ENCODE results near the gene NAV2. TPM values are rescaled to one million over a fixed set of nuclear protein-coding genes. Genes with fewer than 3 reads are reported as not detected.

Gene NAV2
- polyA plus RNA-seq (2013, experiment 1 of 2), result 29.0 TPM
- polyA plus RNA-seq (2013, experiment 2 of 2), result 24.4 TPM

- Histone ChIP-seq H3K9me3 (ENCODE audit: insufficient read depth, low read depth, low read length) (no peaks in the 10 kb centered on the region), H3K27me3 (ENCODE audit: insufficient read depth, low read length) (peaks cover 58% of the 10 kb centered on the region), H3K36me3 (ENCODE audit: insufficient read depth, low read length) (no peaks in the 10 kb centered on the region), H3K27ac (ENCODE audit: low read depth, low read length) (peak within 1 kb of the TSS; percentile 95), H3K9ac (ENCODE audit: low read depth, low read length) (peak within 1 kb of the TSS; percentile 89), H3K4me1 (ENCODE audit: insufficient read depth, low read length) (peaks cover 17% of the 10 kb centered on the region), H3K4me3 (ENCODE audit: low read length) (peak within 1 kb of the TSS; percentile 68)
- under 1% methylated on average over 91 of the region's 91 CpGs for WGBS
These were observed at the start of gene NAV2 for GRCh38 chr11:19712281-19713195. TSS of gene NAV2 (plus strand) at chr11:19712837. CDS start at chr11:19713696, 859 bp downstream.

- H3K9me3 ChIP-seq (ENCODE audit: insufficient read depth, low read depth, low read length), result 0 out of 2 replicates have a peak, but pooled peaks cover 2% of the 10 kb centered on the region
- H3K27ac ChIP-seq (ENCODE audit: low read depth, low read length), result no peak overlapping the region
- no peak overlapping the region for H3K9ac ChIP-seq (ENCODE audit: low read depth, low read length)
- no peak overlapping the region for H3K4me3 ChIP-seq (ENCODE audit: low read length)
- WGBS, result 88% methylated on average over 1 of the region's 1 CpG
- H3K27me3 ChIP-seq (ENCODE audit: insufficient read depth, low read length), result no peaks in the 10 kb centered on the region
- H3K36me3 ChIP-seq (ENCODE audit: insufficient read depth, low read length), result no peaks in the 10 kb centered on the region
- no peaks in the 10 kb centered on the region for H3K4me1 ChIP-seq (ENCODE audit: insufficient read depth, low read length)
These were observed 49.4 kb upstream of the NAV2 start for GRCh38 chr11:19663206-19663605.

- Histone ChIP-seq H3K9ac (ENCODE audit: low read depth, low read length) (no peak overlapping the region), H3K4me3 (ENCODE audit: low read length) (no peak overlapping the region), H3K36me3 (ENCODE audit: insufficient read depth, low read length) (no peaks in the 10 kb centered on the region), H3K4me1 (ENCODE audit: insufficient read depth, low read length) (peaks cover 3% of the 10 kb centered on the region; the same call in 1 of the 2 replicates), H3K9me3 (ENCODE audit: insufficient read depth, low read depth, low read length) (0 out of 2 replicates have a peak, but pooled peaks cover 2% of the 10 kb centered on the region), H3K27ac (ENCODE audit: low read depth, low read length) (no peak overlapping the region), H3K27me3 (ENCODE audit: insufficient read depth, low read length) (no peaks in the 10 kb centered on the region)
- 84% methylated on average over 4 of the region's 4 CpGs for WGBS
These were observed 47.6 kb upstream of the NAV2 start for GRCh38 chr11:19664886-19665548.

GRCh38 chr11:19666951-19667350, 45.7 kb upstream of the NAV2 start:
- Histone ChIP-seq H3K27me3 (ENCODE audit: insufficient read depth, low read length) (no peaks in the 10 kb centered on the region), H3K9ac (ENCODE audit: low read depth, low read length) (no peak overlapping the region), H3K36me3 (ENCODE audit: insufficient read depth, low read length) (no peaks in the 10 kb centered on the region), H3K27ac (ENCODE audit: low read depth, low read length) (no peak overlapping the region), H3K9me3 (ENCODE audit: insufficient read depth, low read depth, low read length) (no peaks in the 10 kb centered on the region), H3K4me3 (ENCODE audit: low read length) (no peak overlapping the region), H3K4me1 (ENCODE audit: insufficient read depth, low read length) (peaks cover 9% of the 10 kb centered on the region; the same call in 1 of the 2 replicates)
- 82% methylated on average over 3 of the region's 3 CpGs for WGBS

GRCh38 chr11:19669511-19669910, 43.1 kb upstream of the NAV2 start:
- WGBS, result 87% methylated on average over 1 of the region's 1 CpG

GRCh38 chr11:19670030-19670791, 42.4 kb upstream of the NAV2 start:
- Histone ChIP-seq H3K36me3 (ENCODE audit: insufficient read depth, low read length) (no peaks in the 10 kb centered on the region), H3K4me3 (ENCODE audit: low read length) (no peak overlapping the region), H3K9ac (ENCODE audit: low read depth, low read length) (no peak overlapping the region), H3K27me3 (ENCODE audit: insufficient read depth, low read length) (no peaks in the 10 kb centered on the region), H3K27ac (ENCODE audit: low read depth, low read length) (no peak overlapping the region), H3K4me1 (ENCODE audit: insufficient read depth, low read length) (peaks cover 20% of the 10 kb centered on the region), H3K9me3 (ENCODE audit: insufficient read depth, low read depth, low read length) (no peaks in the 10 kb centered on the region)
- 58% methylated on average over 13 of the region's 13 CpGs for WGBS

More at GRCh38 chr11:19669511-19669910, 43.1 kb upstream of the NAV2 start:
- no peaks in the 10 kb centered on the region for H3K27me3 ChIP-seq (ENCODE audit: insufficient read depth, low read length)
- H3K4me1 ChIP-seq (ENCODE audit: insufficient read depth, low read length), result peaks cover 19% of the 10 kb centered on the region
- H3K36me3 ChIP-seq (ENCODE audit: insufficient read depth, low read length), result no peaks in the 10 kb centered on the region
- H3K9ac ChIP-seq (ENCODE audit: low read depth, low read length), result no peak overlapping the region
- no peak overlapping the region for H3K27ac ChIP-seq (ENCODE audit: low read depth, low read length)
- no peak overlapping the region for H3K4me3 ChIP-seq (ENCODE audit: low read length)
- H3K9me3 ChIP-seq (ENCODE audit: insufficient read depth, low read depth, low read length), result no peaks in the 10 kb centered on the region

- 88% methylated on average over 1 of the region's 2 CpGs for WGBS
- no peaks in the 10 kb centered on the region for H3K27me3 ChIP-seq (ENCODE audit: insufficient read depth, low read length)
- peaks cover 27% of the 10 kb centered on the region for H3K4me1 ChIP-seq (ENCODE audit: insufficient read depth, low read length)
- no peaks in the 10 kb centered on the region for H3K9me3 ChIP-seq (ENCODE audit: insufficient read depth, low read depth, low read length)
- H3K9ac ChIP-seq (ENCODE audit: low read depth, low read length), result no peak overlapping the region
- H3K4me3 ChIP-seq (ENCODE audit: low read length), result no peak overlapping the region
- no peak overlapping the region for H3K27ac ChIP-seq (ENCODE audit: low read depth, low read length)
- no peaks in the 10 kb centered on the region for H3K36me3 ChIP-seq (ENCODE audit: insufficient read depth, low read length)
These were observed 39.9 kb upstream of the NAV2 start for GRCh38 chr11:19672586-19673206.

GRCh38 chr11:19673924-19674729, 38.5 kb upstream of the NAV2 start:
- no peaks in the 10 kb centered on the region for H3K9me3 ChIP-seq (ENCODE audit: insufficient read depth, low read depth, low read length)
- 53% methylated on average over 14 of the region's 14 CpGs for WGBS
- H3K9ac ChIP-seq (ENCODE audit: low read depth, low read length), result no peak overlapping the region
- H3K36me3 ChIP-seq (ENCODE audit: insufficient read depth, low read length), result no peaks in the 10 kb centered on the region
- H3K27me3 ChIP-seq (ENCODE audit: insufficient read depth, low read length), result no peaks in the 10 kb centered on the region
- no peak overlapping the region for H3K27ac ChIP-seq (ENCODE audit: low read depth, low read length)
- H3K4me3 ChIP-seq (ENCODE audit: low read length), result no peak overlapping the region
- peaks cover 27% of the 10 kb centered on the region for H3K4me1 ChIP-seq (ENCODE audit: insufficient read depth, low read length)

- Histone ChIP-seq H3K9ac (ENCODE audit: low read depth, low read length) (no peak overlapping the region), H3K4me1 (ENCODE audit: insufficient read depth, low read length) (peaks cover 28% of the 10 kb centered on the region), H3K27me3 (ENCODE audit: insufficient read depth, low read length) (no peaks in the 10 kb centered on the region), H3K4me3 (ENCODE audit: low read length) (no peak overlapping the region), H3K27ac (ENCODE audit: low read depth, low read length) (no peak overlapping the region), H3K36me3 (ENCODE audit: insufficient read depth, low read length) (no peaks in the 10 kb centered on the region), H3K9me3 (ENCODE audit: insufficient read depth, low read depth, low read length) (no peaks in the 10 kb centered on the region)
- 88% methylated on average over 3 of the region's 3 CpGs for WGBS
These were observed 37.8 kb upstream of the NAV2 start for GRCh38 chr11:19674836-19675235.

GRCh38 chr11:19675397-19675796, 37.2 kb upstream of the NAV2 start:
- Histone ChIP-seq H3K9me3 (ENCODE audit: insufficient read depth, low read depth, low read length) (no peaks in the 10 kb centered on the region), H3K27ac (ENCODE audit: low read depth, low read length) (no peak overlapping the region), H3K27me3 (ENCODE audit: insufficient read depth, low read length) (no peaks in the 10 kb centered on the region), H3K4me3 (ENCODE audit: low read length) (no peak overlapping the region), H3K36me3 (ENCODE audit: insufficient read depth, low read length) (no peaks in the 10 kb centered on the region), H3K9ac (ENCODE audit: low read depth, low read length) (no peak overlapping the region), H3K4me1 (ENCODE audit: insufficient read depth, low read length) (peaks cover 30% of the 10 kb centered on the region)
- WGBS, result 92% methylated on average over 5 of the region's 5 CpGs
